Nephron (organoid): ENCODE measurements around the gene GPR143.

Experiments
- H3K27ac Mint-ChIP-seq, 3 experiments: 2 replicates each; pipeline ENCODE4 v1.8.0; 2020; ENCODE audit warnings: mixed read lengths in 3 of 3, mild to moderate bottlenecking in 2 of 3, moderate library complexity in 1 of 3
- H3K27me3 Mint-ChIP-seq: 2 replicates; pipeline ENCODE4 v1.8.0; 2021; ENCODE audit warnings: low read depth, mild to moderate bottlenecking, moderate library complexity, mixed read lengths
- H3K36me3 Mint-ChIP-seq: 2 replicates; pipeline ENCODE4 v1.8.0; 2020; ENCODE audit warnings: low read depth, mixed read lengths
- H3K4me1 Mint-ChIP-seq: 2 replicates; pipeline ENCODE4 v1.8.0; 2020; ENCODE audit warnings: mixed read lengths
- H3K4me3 Mint-ChIP-seq, 3 experiments: 2 replicates each; pipeline ENCODE4 v1.8.0; 2020; ENCODE audit warnings: mild to moderate bottlenecking in 3 of 3, mixed read lengths in 3 of 3, moderate library complexity in 2 of 3
- H3K9me3 Mint-ChIP-seq: 2 replicates; pipeline ENCODE4 v1.8.0; 2020; ENCODE audit warnings: mixed read lengths
- TF ChIP-seq, protein P1 (sequence below), 3 experiments: fragments of 200-600 bp; sonication (generic); IDR thresholded peaks; one replicate each; pipeline ENCODE4 v1.5.0; 2021; ENCODE audit warnings: antibody characterized with exemption in 3 of 3; ENCODE audit not compliant: unreplicated experiment in 3 of 3

The GPR143 gene

DNA sequence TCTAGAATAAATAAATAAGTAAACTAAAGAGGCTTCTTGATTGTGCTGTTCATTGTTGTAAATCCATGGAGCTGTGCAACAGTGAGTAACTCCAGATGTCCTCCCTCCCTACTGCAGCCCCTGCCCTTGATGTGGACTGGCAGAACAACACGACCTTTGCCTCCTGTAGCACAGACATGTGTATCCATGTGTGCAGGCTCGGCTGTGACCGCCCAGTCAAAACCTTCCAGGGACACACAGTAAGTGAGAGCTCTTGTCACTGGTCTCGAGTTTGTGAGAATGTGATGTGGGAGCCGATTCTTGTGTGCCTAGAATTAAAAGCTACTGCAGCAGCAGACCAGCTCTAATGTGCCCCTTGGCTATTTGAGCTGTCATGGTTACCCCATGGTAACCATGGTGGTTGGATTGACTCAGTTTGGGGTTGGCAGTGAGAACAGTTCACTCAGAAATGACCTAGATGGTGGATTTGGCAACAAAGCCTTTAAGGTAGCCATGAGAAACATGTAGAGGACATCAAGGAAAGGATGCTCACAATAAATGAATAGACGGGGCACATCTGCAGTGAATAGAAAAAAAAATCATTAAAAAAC is 60.7 kb downstream of the GPR143 start:
- peaks cover 3% of the 10 kb centered on the region for H3K27me3 Mint-ChIP-seq
- H3K36me3 Mint-ChIP-seq, result peaks cover 87% of the 10 kb centered on the region
- peaks cover 29% of the 10 kb centered on the region for H3K9me3 Mint-ChIP-seq
- no peak overlapping the region for H3K27ac Mint-ChIP-seq
- H3K4me1 Mint-ChIP-seq, result peaks cover 6% of the 10 kb centered on the region
- no peak overlapping the region for H3K4me3 Mint-ChIP-seq
- TF ChIP-seq, protein P1, sequence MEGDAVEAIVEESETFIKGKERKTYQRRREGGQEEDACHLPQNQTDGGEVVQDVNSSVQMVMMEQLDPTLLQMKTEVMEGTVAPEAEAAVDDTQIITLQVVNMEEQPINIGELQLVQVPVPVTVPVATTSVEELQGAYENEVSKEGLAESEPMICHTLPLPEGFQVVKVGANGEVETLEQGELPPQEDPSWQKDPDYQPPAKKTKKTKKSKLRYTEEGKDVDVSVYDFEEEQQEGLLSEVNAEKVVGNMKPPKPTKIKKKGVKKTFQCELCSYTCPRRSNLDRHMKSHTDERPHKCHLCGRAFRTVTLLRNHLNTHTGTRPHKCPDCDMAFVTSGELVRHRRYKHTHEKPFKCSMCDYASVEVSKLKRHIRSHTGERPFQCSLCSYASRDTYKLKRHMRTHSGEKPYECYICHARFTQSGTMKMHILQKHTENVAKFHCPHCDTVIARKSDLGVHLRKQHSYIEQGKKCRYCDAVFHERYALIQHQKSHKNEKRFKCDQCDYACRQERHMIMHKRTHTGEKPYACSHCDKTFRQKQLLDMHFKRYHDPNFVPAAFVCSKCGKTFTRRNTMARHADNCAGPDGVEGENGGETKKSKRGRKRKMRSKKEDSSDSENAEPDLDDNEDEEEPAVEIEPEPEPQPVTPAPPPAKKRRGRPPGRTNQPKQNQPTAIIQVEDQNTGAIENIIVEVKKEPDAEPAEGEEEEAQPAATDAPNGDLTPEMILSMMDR (IDR thresholded peaks at IDR 0.05; ENCODE audit: unreplicated experiment in 3 of 3), result no peak

DNA sequence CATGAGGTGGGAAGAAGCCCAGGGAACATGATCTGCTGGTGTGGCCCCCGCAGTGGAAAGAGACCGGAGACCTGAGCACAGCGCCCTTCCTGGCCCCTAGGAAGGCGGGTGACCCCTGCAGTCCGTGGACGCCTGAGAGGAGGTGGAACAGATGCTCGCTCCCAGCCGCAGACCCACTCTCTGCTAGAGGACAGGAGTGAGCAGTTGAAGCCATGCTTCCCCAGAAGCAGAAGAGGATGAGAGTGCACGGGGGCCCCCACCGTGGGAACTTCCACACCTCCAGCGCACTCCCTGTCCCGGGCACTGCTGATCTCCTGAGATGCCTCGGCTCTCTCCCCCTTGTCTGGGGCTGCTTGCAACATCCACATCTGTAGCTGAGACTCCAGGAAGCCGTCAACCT is 62.2 kb downstream of the GPR143 start:
- no peaks in the 10 kb centered on the region for H3K4me1 Mint-ChIP-seq
- TF ChIP-seq, protein P1 (IDR thresholded peaks at IDR 0.05; ENCODE audit: unreplicated experiment in 3 of 3), result no peak
- no peak overlapping the region for H3K4me3 Mint-ChIP-seq
- peaks cover 86% of the 10 kb centered on the region for H3K36me3 Mint-ChIP-seq
- H3K27ac Mint-ChIP-seq, result no peak overlapping the region
- no peaks in the 10 kb centered on the region for H3K27me3 Mint-ChIP-seq
- H3K9me3 Mint-ChIP-seq, result peaks cover 35% of the 10 kb centered on the region

DNA sequence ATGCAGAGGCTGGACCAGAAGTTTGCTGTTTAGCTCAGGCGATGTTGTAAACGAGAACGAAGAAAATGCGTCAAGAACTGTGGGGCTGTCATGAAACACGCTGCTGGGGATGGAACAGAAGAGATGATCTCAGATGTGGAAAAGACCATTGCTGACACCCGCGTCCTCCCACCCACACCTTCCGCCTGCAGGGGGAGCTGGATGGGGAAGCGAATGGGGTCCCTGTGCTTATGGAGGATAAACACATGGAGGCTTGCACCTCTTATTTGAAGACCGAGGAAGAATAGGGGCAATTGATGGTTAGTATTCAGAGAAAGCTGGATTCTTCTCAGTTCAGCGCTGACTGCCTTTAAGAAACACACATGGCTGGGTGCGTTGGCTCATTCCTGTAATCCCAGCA is 63.9 kb downstream of the GPR143 start:
- no peaks in the 10 kb centered on the region for H3K27me3 Mint-ChIP-seq
- no peak overlapping the region for H3K4me3 Mint-ChIP-seq
- H3K9me3 Mint-ChIP-seq, result peaks cover 36% of the 10 kb centered on the region
- TF ChIP-seq, protein P1 (IDR thresholded peaks at IDR 0.05; ENCODE audit: unreplicated experiment in 3 of 3), result no peak
- H3K27ac Mint-ChIP-seq, result no peak overlapping the region
- H3K36me3 Mint-ChIP-seq, result peaks cover 82% of the 10 kb centered on the region
- no peaks in the 10 kb centered on the region for H3K4me1 Mint-ChIP-seq

DNA sequence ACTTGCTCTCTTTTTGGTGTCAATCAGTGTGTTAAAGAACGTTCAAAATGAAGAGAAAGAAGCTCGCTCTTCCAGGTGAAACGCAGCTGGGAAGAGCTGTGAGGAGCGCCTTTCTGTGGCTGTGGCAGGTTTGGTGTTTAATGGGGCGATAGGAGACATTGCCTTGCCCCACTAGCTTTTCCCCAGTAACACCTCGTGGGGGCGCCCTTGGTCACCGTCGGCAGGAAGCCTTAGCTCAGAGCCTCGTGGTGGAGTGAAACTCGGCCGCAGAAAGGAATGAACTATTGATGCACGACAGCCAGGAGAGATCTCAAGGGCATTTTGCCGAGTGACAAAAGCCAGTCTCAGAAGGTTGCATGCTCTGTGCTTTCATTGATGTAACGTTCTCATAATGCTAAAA is 65.1 kb downstream of the GPR143 start:
- no peaks in the 10 kb centered on the region for H3K27me3 Mint-ChIP-seq

DNA sequence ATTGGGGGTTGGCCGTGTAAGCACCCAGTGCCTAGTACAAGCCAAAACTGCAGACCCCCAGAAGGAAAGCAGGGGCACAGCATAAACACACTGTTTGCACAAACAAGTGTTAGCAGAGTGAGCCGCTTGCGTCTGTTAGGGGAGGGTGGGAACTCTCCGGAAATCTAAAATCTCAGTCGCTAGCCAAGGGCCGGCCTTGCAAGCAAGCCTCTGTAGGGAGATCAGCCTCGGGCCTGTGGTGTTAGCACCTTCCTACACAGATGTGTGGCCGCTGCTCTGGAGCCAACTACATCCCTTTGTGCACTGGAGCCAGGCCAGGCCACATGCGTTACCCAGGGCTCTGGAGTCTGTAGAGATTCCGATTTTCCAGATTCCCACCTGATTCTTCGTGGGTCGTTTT is 67.1 kb downstream of the GPR143 start:
- peaks cover 80% of the 10 kb centered on the region for H3K36me3 Mint-ChIP-seq
- H3K27ac Mint-ChIP-seq, result no peak overlapping the region
- no peaks in the 10 kb centered on the region for H3K4me1 Mint-ChIP-seq
- H3K4me3 Mint-ChIP-seq, result no peak overlapping the region
- no peaks in the 10 kb centered on the region for H3K27me3 Mint-ChIP-seq
- H3K9me3 Mint-ChIP-seq, result peaks cover 27% of the 10 kb centered on the region
- TF ChIP-seq, protein P1 (IDR thresholded peaks at IDR 0.05; ENCODE audit: unreplicated experiment in 3 of 3), result no peak

More for the DNA sequence above, 65.1 kb downstream of the GPR143 start:
- no peak overlapping the region for H3K27ac Mint-ChIP-seq
- TF ChIP-seq, protein P1 (IDR thresholded peaks at IDR 0.05; ENCODE audit: unreplicated experiment in 3 of 3), result no peak
- peaks cover 82% of the 10 kb centered on the region for H3K36me3 Mint-ChIP-seq
- H3K9me3 Mint-ChIP-seq, result peaks cover 34% of the 10 kb centered on the region
- no peaks in the 10 kb centered on the region for H3K4me1 Mint-ChIP-seq
- no peak overlapping the region for H3K4me3 Mint-ChIP-seq

DNA sequence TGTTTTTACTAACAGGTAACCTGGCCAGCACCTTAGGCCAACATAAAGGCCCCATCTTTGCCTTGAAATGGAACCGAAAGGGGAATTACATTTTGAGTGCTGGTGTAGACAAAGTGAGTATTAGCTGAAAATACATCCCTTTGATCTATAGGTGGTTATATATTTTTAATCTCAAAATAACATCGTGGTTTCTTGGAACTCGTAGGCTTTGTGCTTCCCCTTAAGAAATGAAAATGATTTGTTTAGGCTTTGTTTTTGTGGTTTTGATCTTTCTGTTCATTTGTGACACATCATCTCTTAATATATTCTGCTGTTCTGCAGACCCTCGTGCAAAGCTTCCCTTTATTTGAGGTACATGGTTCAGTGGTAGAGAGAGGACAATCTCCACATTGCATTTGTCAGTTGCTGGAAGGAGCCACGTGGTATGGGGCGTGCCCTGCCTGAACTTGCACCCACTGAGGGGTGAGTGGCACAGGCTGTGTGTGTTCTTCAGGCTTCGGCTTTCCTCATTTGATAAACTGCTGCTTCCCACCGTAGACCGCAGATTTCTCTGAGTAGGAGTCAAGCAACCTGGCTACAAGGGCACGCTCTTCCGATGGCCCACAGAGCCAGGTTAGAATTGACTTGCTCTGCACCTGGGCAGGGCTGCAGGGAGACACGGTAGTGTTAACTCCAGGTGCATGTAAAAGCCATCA is 72.2 kb downstream of the GPR143 start:
- Mint-ChIP-seq H3K36me3 (peaks cover 76% of the 10 kb centered on the region), H3K9me3 (peaks cover 15% of the 10 kb centered on the region), H3K27ac (no peak overlapping the region), H3K4me3 (no peak overlapping the region), H3K27me3 (no peaks in the 10 kb centered on the region), H3K4me1 (no peaks in the 10 kb centered on the region)
- TF ChIP-seq, protein P1 (IDR thresholded peaks at IDR 0.05; ENCODE audit: unreplicated experiment in 3 of 3), result no peak
